HL-60 (cell line): Measurements from ENCODE around the gene GPER1.
A peak's percentile ranks its signal among the peaks of the same experiment; 100 is the strongest.
"Not testable (repeated sequence)": the region's sequence is repeated elsewhere in the genome, so short reads cannot be mapped to it uniquely, and the experiment has no call there.

ENCODE experiments used
- DNase-seq, 2 experiments: peaks; one replicate each; pipeline ENCODE4 v3.0.0-alpha.2; 2010 to 2020; ENCODE audit warnings: low read depth in 1 of 2, low spot score in 1 of 2
- H3K27ac ChIP-seq: fragments of 250-450 bp; sonication (Bioruptor Pico); replicated peaks from 2 replicates; pipeline ENCODE4 v1.5.1; 2020; ENCODE audit warnings: mild to moderate bottlenecking, moderate library complexity
- H3K27me3 ChIP-seq: fragments of 250-450 bp; sonication (Bioruptor Pico); 2 replicates; pipeline ENCODE4 v1.5.1; 2021; ENCODE audit warnings: mild to moderate bottlenecking, moderate library complexity; ENCODE audit not compliant: insufficient read depth, poor library complexity, severe bottlenecking
- H3K4me3 ChIP-seq: replicated peaks from 2 replicates; pipeline ENCODE4 v1.5.1; 2011; ENCODE audit warnings: mild to moderate bottlenecking, control low read depth, low read length; ENCODE audit not compliant: insufficient read depth
- CTCF ChIP-seq: IDR thresholded peaks from one replicate; pipeline ENCODE4 v1.5.1; 2011; ENCODE audit warnings: low read length, control low read depth, inconsistent platforms; ENCODE audit not compliant: insufficient read depth
- GABPA ChIP-seq: IDR thresholded peaks from 2 replicates; pipeline ENCODE4 v1.6.1; 2012; ENCODE audit warnings: low read depth
- POLR2AphosphoS5 ChIP-seq: IDR thresholded peaks from 2 replicates; pipeline ENCODE4 v1.6.1; 2012; ENCODE audit warnings: low read depth
- SPI1 ChIP-seq: IDR thresholded peaks from 2 replicates; pipeline ENCODE4 v1.6.1; 2012; ENCODE audit warnings: low read depth, mild to moderate bottlenecking, borderline replicate concordance
- long read RNA-seq: library from polyadenylated mRNA; unstranded; transcript quantifications from one replicate; pipeline ENCODE4 v2.0.0, GENCODE V29; 2020
- TF ChIP-seq, protein P1 (sequence below): IDR thresholded peaks from 2 replicates; pipeline ENCODE4 v1.6.1; 2012; ENCODE audit warnings: low read depth; ENCODE audit not compliant: insufficient replicate concordance

The GPER1 gene
- long read RNA-seq, result 0 reads

GRCh38 chr7:1087952-1088920, at the start of gene GPER1:
TSS of gene GPER1 (plus strand) at chr7:1088113. CDS start at chr7:1091729, 3,616 bp downstream.
- Histone ChIP-seq H3K27me3 (no peaks in the 10 kb centered on the region), H3K27ac (no peak within 1 kb of the TSS), H3K4me3 (no peak within 1 kb of the TSS)

DNA sequence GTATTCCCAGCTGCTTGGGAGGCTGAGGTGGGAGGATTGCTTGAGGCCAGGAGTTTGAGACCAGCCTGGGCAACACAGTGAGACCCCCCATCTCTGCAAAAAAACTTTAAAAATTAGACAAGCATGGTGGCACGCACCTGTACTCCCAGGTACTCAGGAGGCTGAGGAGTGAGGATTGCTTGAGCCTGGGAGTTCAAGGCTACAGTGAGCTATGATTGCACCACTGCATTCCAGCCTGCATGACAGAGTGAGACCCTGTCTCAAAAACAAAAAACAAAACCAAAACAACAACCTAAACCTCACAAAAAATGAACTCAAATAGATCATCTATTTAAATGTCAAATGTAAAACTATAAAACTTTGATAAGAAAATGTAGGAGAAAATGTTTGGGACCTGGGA, 47.7 kb upstream of the GPER1 start:
- DNase-seq, H3K4me3 ChIP-seq, H3K27me3 ChIP-seq, H3K27ac ChIP-seq: not testable (repeated sequence)

More at GRCh38 chr7:1087952-1088920, at the start of gene GPER1:
- TF ChIP-seq GABPA, result no peak
- no peak for TF ChIP-seq POLR2AphosphoS5
- TF ChIP-seq CTCF, result no peak
- TF ChIP-seq SPI1, result no peak
- TF ChIP-seq, protein P1, sequence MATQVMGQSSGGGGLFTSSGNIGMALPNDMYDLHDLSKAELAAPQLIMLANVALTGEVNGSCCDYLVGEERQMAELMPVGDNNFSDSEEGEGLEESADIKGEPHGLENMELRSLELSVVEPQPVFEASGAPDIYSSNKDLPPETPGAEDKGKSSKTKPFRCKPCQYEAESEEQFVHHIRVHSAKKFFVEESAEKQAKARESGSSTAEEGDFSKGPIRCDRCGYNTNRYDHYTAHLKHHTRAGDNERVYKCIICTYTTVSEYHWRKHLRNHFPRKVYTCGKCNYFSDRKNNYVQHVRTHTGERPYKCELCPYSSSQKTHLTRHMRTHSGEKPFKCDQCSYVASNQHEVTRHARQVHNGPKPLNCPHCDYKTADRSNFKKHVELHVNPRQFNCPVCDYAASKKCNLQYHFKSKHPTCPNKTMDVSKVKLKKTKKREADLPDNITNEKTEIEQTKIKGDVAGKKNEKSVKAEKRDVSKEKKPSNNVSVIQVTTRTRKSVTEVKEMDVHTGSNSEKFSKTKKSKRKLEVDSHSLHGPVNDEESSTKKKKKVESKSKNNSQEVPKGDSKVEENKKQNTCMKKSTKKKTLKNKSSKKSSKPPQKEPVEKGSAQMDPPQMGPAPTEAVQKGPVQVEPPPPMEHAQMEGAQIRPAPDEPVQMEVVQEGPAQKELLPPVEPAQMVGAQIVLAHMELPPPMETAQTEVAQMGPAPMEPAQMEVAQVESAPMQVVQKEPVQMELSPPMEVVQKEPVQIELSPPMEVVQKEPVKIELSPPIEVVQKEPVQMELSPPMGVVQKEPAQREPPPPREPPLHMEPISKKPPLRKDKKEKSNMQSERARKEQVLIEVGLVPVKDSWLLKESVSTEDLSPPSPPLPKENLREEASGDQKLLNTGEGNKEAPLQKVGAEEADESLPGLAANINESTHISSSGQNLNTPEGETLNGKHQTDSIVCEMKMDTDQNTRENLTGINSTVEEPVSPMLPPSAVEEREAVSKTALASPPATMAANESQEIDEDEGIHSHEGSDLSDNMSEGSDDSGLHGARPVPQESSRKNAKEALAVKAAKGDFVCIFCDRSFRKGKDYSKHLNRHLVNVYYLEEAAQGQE, result no peak
- DNase-seq, result no peak

DNA sequence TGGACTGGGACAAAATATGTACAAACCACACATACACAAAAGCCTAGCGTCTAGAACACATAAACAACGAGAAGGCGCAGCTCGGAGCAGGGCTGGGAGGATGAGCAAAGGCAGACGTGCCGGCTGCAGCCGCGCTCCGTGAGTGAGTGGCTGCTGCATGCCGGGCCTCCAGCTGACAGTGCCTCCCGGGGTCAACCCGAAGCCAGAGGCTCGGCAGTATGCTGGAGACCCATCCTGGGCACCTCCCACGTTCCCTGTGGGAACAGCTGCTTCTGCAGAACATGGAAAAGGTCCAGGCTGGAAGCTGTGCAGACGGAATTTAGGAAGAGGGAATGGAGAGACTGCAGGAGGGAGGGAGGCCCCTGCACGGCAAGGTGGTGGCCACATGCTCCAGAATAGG, 47.1 kb upstream of the GPER1 start:
- H3K27ac ChIP-seq, result 0 out of 2 replicates have a peak overlapping the region, but pooled peaks have one; percentile 11
- TF ChIP-seq GABPA, result no peak
- TF ChIP-seq, protein P1, result no peak
- no peak for TF ChIP-seq POLR2AphosphoS5
- TF ChIP-seq SPI1, result no peak
- TF ChIP-seq CTCF, result no peak
- DNase-seq, result no peak
- no peaks in the 10 kb centered on the region for H3K27me3 ChIP-seq
- H3K4me3 ChIP-seq, result no peak overlapping the region

- peak overlapping the region; percentile 9; the same call in 1 of the 2 replicates for H3K4me3 ChIP-seq
- TF ChIP-seq POLR2AphosphoS5 (peak; percentile 61), CTCF (no peak), GABPA (no peak), SPI1 (no peak)
- TF ChIP-seq, protein P1, result peak; percentile 10
- H3K27me3 ChIP-seq, result no peaks in the 10 kb centered on the region
- peak overlapping the region; percentile 84 for H3K27ac ChIP-seq
- peak; percentile 50 to 68 for DNase-seq
Observed at GRCh38 chr7:1041551-1042491, 46.1 kb upstream of the GPER1 start.
